ENCODE measurements around the gene TBX4. TPM values are rescaled to one million over a fixed set of nuclear protein-coding genes. Genes with fewer than 3 reads are reported as not detected.
"Not testable (repeated sequence)": the region's sequence is repeated elsewhere in the genome, so short reads cannot be mapped to it uniquely, and the experiment has no call there.

TBX4 gene
- total RNA-seq, 1 experiment from 2014 or later, result not detected

GRCh38 chr17:61423967-61424649 is 28.1 kb upstream of the TBX4 start:
- Histone ChIP-seq H4K20me1 (ENCODE audit: insufficient read depth, low read depth, low read length) (no peaks in the 10 kb centered on the region), H3K36me3 (ENCODE audit: insufficient read depth, low read length) (no peaks in the 10 kb centered on the region), H3K9me3 (ENCODE audit: low read length) (no peaks in the 10 kb centered on the region), H3K4me2 (ENCODE audit: low read depth, low read length, poor library complexity, severe bottlenecking) (no peak overlapping the region), H3K79me2 (ENCODE audit: low read length) (no peaks in the 10 kb centered on the region), H3K27me3 (ENCODE audit: low read length) (no peaks in the 10 kb centered on the region), H3K9me2 (replicated peaks; ENCODE audit: insufficient read depth, low read length) (no peaks in the 10 kb centered on the region), H3K4me1 (ENCODE audit: low read length) (no peaks in the 10 kb centered on the region), H3K27ac (ENCODE audit: low read length) (no peak overlapping the region), H3K4me3 (ENCODE audit: low read length) (no peak overlapping the region), H3K9ac (ENCODE audit: low read length) (no peak overlapping the region), H2AFZ (ENCODE audit: low read length) (no peak overlapping the region)
- DNase-seq, result no peak

- no peak overlapping the region for H3K9ac ChIP-seq (ENCODE audit: low read length)
- H3K27ac ChIP-seq (ENCODE audit: low read length), result no peak overlapping the region
- H3K9me3 ChIP-seq (ENCODE audit: low read length), result no peaks in the 10 kb centered on the region
- no peaks in the 10 kb centered on the region for H4K20me1 ChIP-seq (ENCODE audit: insufficient read depth, low read depth, low read length)
- no peak overlapping the region for H2AFZ ChIP-seq (ENCODE audit: low read length)
- H3K4me3 ChIP-seq (ENCODE audit: low read length), result no peak overlapping the region
- H3K27me3 ChIP-seq (ENCODE audit: low read length), result no peaks in the 10 kb centered on the region
- H3K4me1 ChIP-seq (ENCODE audit: low read length), result no peaks in the 10 kb centered on the region
- no peaks in the 10 kb centered on the region for H3K79me2 ChIP-seq (ENCODE audit: low read length)
- no peaks in the 10 kb centered on the region for H3K36me3 ChIP-seq (ENCODE audit: insufficient read depth, low read length)
- H3K9me2 ChIP-seq (replicated peaks; ENCODE audit: insufficient read depth, low read length), result no peaks in the 10 kb centered on the region
- no peak overlapping the region for H3K4me2 ChIP-seq (ENCODE audit: low read depth, low read length, poor library complexity, severe bottlenecking)
- peak; percentile 56 for DNase-seq
Measured at GRCh38 chr17:61425682-61426481, 26.3 kb upstream of the TBX4 start.

- no peaks in the 10 kb centered on the region for H4K20me1 ChIP-seq (ENCODE audit: insufficient read depth, low read depth, low read length)
- H3K36me3 ChIP-seq (ENCODE audit: insufficient read depth, low read length), result no peaks in the 10 kb centered on the region
- no peaks in the 10 kb centered on the region for H3K4me1 ChIP-seq (ENCODE audit: low read length)
- no peak overlapping the region for H3K4me2 ChIP-seq (ENCODE audit: low read depth, low read length, poor library complexity, severe bottlenecking)
- H3K4me3 ChIP-seq (ENCODE audit: low read length), result no peak overlapping the region
- H3K9me2 ChIP-seq (replicated peaks; ENCODE audit: insufficient read depth, low read length), result no peaks in the 10 kb centered on the region
- no peak overlapping the region for H3K9ac ChIP-seq (ENCODE audit: low read length)
- H2AFZ ChIP-seq (ENCODE audit: low read length), result no peak overlapping the region
- no peaks in the 10 kb centered on the region for H3K9me3 ChIP-seq (ENCODE audit: low read length)
- no peaks in the 10 kb centered on the region for H3K79me2 ChIP-seq (ENCODE audit: low read length)
- H3K27me3 ChIP-seq (ENCODE audit: low read length), result no peaks in the 10 kb centered on the region
- H3K27ac ChIP-seq (ENCODE audit: low read length), result no peak overlapping the region
- DNase-seq, result no peak
Measured at GRCh38 chr17:61426482-61427304, 25.5 kb upstream of the TBX4 start.

GRCh38 chr17:61427567-61427966 is 24.7 kb upstream of the TBX4 start:
- no peaks in the 10 kb centered on the region for H3K79me2 ChIP-seq (ENCODE audit: low read length)
- H3K9me3 ChIP-seq (ENCODE audit: low read length), result no peaks in the 10 kb centered on the region
- H3K9ac ChIP-seq (ENCODE audit: low read length), result no peak overlapping the region
- H3K27me3 ChIP-seq (ENCODE audit: low read length), result no peaks in the 10 kb centered on the region
- no peaks in the 10 kb centered on the region for H3K9me2 ChIP-seq (replicated peaks; ENCODE audit: insufficient read depth, low read length)
- no peaks in the 10 kb centered on the region for H3K36me3 ChIP-seq (ENCODE audit: insufficient read depth, low read length)
- no peak for DNase-seq
- no peak overlapping the region for H3K4me2 ChIP-seq (ENCODE audit: low read depth, low read length, poor library complexity, severe bottlenecking)
- no peaks in the 10 kb centered on the region for H3K4me1 ChIP-seq (ENCODE audit: low read length)
- H3K27ac ChIP-seq (ENCODE audit: low read length), result no peak overlapping the region
- H3K4me3 ChIP-seq (ENCODE audit: low read length), result no peak overlapping the region
- no peaks in the 10 kb centered on the region for H4K20me1 ChIP-seq (ENCODE audit: insufficient read depth, low read depth, low read length)
- H2AFZ ChIP-seq (ENCODE audit: low read length), result no peak overlapping the region

- no peaks in the 10 kb centered on the region for H4K20me1 ChIP-seq (ENCODE audit: insufficient read depth, low read depth, low read length)
- DNase-seq, result no peak
- H3K4me2 ChIP-seq (ENCODE audit: low read depth, low read length, poor library complexity, severe bottlenecking), result no peak overlapping the region
- H3K4me1 ChIP-seq (ENCODE audit: low read length), result no peaks in the 10 kb centered on the region
- no peaks in the 10 kb centered on the region for H3K27me3 ChIP-seq (ENCODE audit: low read length)
- no peaks in the 10 kb centered on the region for H3K36me3 ChIP-seq (ENCODE audit: insufficient read depth, low read length)
- no peak overlapping the region for H2AFZ ChIP-seq (ENCODE audit: low read length)
- no peaks in the 10 kb centered on the region for H3K9me2 ChIP-seq (replicated peaks; ENCODE audit: insufficient read depth, low read length)
- no peak overlapping the region for H3K9ac ChIP-seq (ENCODE audit: low read length)
- no peak overlapping the region for H3K4me3 ChIP-seq (ENCODE audit: low read length)
- no peaks in the 10 kb centered on the region for H3K9me3 ChIP-seq (ENCODE audit: low read length)
- no peak overlapping the region for H3K27ac ChIP-seq (ENCODE audit: low read length)
- no peaks in the 10 kb centered on the region for H3K79me2 ChIP-seq (ENCODE audit: low read length)
Measured at GRCh38 chr17:61429274-61429673, 22.9 kb upstream of the TBX4 start.

GRCh38 chr17:61429831-61430230 is 22.4 kb upstream of the TBX4 start:
- H3K4me2 ChIP-seq (ENCODE audit: low read depth, low read length, poor library complexity, severe bottlenecking); H3K9me2 ChIP-seq (replicated peaks; ENCODE audit: insufficient read depth, low read length); H3K4me3 ChIP-seq (ENCODE audit: low read length); H3K9me3 ChIP-seq (ENCODE audit: low read length); H3K36me3 ChIP-seq (ENCODE audit: insufficient read depth, low read length); H3K27me3 ChIP-seq (ENCODE audit: low read length); H3K27ac ChIP-seq (ENCODE audit: low read length); H3K9ac ChIP-seq (ENCODE audit: low read length); H3K79me2 ChIP-seq (ENCODE audit: low read length); DNase-seq; H4K20me1 ChIP-seq (ENCODE audit: insufficient read depth, low read depth, low read length); H3K4me1 ChIP-seq (ENCODE audit: low read length); H2AFZ ChIP-seq (ENCODE audit: low read length): not testable (repeated sequence)

GRCh38 chr17:61431594-61432311 is 20.5 kb upstream of the TBX4 start:
- no peak overlapping the region for H3K9ac ChIP-seq (ENCODE audit: low read length)
- H4K20me1 ChIP-seq (ENCODE audit: insufficient read depth, low read depth, low read length), result no peaks in the 10 kb centered on the region
- no peaks in the 10 kb centered on the region for H3K4me1 ChIP-seq (ENCODE audit: low read length)
- no peaks in the 10 kb centered on the region for H3K79me2 ChIP-seq (ENCODE audit: low read length)
- 0 out of 2 replicates have a peak, but pooled peaks cover 5% of the 10 kb centered on the region for H3K27me3 ChIP-seq (ENCODE audit: low read length)
- no peak overlapping the region for H2AFZ ChIP-seq (ENCODE audit: low read length)
- H3K4me2 ChIP-seq (ENCODE audit: low read depth, low read length, poor library complexity, severe bottlenecking), result no peak overlapping the region
- H3K9me3 ChIP-seq (ENCODE audit: low read length), result peaks cover 3% of the 10 kb centered on the region; the same call in 1 of the 2 replicates
- H3K4me3 ChIP-seq (ENCODE audit: low read length), result no peak overlapping the region
- no peaks in the 10 kb centered on the region for H3K9me2 ChIP-seq (replicated peaks; ENCODE audit: insufficient read depth, low read length)
- H3K36me3 ChIP-seq (ENCODE audit: insufficient read depth, low read length), result no peaks in the 10 kb centered on the region
- no peak overlapping the region for H3K27ac ChIP-seq (ENCODE audit: low read length)
- no peak for DNase-seq
